Measurements from ENCODE around the gene ANKRD10.
"Not testable (repeated sequence)": the region's sequence is repeated elsewhere in the genome, so short reads cannot be mapped to it uniquely, and the experiment has no call there.

ANKRD10 gene

DNA sequence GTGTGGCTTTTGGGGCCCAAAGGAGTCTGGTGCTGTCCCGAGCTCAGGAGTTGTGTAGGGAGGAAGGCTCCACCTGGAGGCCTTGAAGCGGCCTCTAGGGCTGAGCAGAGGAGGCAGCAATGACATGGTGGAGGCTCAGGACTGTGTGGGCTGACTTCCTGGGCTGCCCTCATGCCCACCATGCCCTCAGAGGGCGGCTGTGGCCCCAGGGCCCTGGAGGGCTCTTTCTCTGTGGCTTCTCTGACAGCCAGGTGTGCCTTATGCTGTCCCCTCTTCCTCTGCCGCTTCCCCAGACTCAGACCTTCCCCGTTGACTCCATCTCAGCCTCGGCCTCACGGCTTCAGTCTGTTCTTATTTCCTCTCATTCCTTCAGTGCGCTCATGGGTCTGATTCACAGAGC lies 35.5 kb upstream of the ANKRD10 start:
- no peak for DNase-seq (ENCODE audit: low read depth)
- no peak overlapping the region for H3K4me3 ChIP-seq (ENCODE audit: low read length)
- TF ChIP-seq, protein P1, sequence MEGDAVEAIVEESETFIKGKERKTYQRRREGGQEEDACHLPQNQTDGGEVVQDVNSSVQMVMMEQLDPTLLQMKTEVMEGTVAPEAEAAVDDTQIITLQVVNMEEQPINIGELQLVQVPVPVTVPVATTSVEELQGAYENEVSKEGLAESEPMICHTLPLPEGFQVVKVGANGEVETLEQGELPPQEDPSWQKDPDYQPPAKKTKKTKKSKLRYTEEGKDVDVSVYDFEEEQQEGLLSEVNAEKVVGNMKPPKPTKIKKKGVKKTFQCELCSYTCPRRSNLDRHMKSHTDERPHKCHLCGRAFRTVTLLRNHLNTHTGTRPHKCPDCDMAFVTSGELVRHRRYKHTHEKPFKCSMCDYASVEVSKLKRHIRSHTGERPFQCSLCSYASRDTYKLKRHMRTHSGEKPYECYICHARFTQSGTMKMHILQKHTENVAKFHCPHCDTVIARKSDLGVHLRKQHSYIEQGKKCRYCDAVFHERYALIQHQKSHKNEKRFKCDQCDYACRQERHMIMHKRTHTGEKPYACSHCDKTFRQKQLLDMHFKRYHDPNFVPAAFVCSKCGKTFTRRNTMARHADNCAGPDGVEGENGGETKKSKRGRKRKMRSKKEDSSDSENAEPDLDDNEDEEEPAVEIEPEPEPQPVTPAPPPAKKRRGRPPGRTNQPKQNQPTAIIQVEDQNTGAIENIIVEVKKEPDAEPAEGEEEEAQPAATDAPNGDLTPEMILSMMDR (conservative IDR thresholded peaks at IDR 0.05; ENCODE audit: low read length): no peak

DNA sequence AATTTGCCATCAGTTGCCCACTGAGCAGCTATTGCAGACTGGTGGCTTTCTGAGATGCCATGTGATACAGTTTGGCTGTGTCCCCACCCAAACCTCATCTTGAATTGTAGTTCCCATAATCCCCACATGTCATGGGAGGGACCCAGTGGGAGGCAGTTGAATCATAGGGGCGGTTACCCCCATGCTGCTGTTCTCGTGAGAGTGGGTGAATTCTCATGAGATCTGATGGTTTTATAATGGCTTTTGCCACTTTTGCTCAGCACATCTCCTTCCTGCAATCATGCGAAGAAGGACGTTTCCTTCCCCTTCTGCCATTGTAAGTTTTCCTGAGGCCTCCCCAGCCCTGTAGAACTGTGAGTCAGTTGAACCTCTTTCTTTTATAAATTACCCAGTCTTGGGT lies 34.8 kb upstream of the ANKRD10 start:
- TF ChIP-seq, protein P1 (conservative IDR thresholded peaks at IDR 0.05; ENCODE audit: low read length): no peak
- H3K4me3 ChIP-seq (ENCODE audit: low read length): no peak overlapping the region
- DNase-seq (ENCODE audit: low read depth): no peak

DNA sequence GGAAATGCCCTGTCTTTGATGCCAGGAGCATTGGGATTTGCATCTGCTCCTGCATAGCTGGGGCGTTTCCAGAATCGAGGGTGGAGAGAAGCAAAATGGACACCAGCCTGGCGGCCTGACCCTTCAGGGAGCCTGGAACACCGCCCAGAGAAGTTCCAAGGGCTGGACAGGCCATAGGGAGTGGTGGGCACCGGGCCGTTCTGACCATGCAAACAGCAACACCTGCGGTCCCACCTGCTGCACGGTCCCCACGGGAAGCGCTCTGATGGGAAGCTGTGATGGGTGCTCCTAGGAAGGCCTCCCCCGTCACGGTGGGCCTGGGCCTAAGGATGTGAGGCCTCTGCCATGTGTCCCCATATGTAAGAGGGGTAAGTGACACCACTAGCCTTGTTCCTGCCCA lies 34.2 kb upstream of the ANKRD10 start:
- no peak overlapping the region for H3K4me3 ChIP-seq (ENCODE audit: low read length)
- no peak for DNase-seq (ENCODE audit: low read depth)
- TF ChIP-seq, protein P1 (conservative IDR thresholded peaks at IDR 0.05; ENCODE audit: low read length): no peak

DNA sequence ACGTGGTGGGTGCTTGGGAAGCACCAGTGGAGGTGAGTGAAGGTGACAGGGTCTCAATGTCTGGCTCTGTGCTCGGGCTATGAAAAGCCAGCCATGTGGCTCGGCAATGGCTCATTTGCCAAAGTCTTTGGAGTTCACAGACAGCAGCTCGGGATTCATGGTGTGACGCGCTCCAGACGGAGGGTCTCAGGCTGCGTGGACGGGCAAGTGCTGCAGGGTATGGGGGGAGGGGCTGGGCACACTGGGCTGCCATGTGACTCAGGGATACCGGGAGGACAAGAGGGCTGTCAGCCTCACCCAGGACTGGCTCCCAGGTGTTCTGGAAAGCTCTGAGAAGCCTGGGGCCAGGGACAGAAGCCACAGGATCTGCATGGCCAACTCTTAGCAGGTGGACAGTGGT lies 32.5 kb upstream of the ANKRD10 start:
- DNase-seq (ENCODE audit: low read depth); H3K4me3 ChIP-seq (ENCODE audit: low read length): not testable (repeated sequence)

DNA sequence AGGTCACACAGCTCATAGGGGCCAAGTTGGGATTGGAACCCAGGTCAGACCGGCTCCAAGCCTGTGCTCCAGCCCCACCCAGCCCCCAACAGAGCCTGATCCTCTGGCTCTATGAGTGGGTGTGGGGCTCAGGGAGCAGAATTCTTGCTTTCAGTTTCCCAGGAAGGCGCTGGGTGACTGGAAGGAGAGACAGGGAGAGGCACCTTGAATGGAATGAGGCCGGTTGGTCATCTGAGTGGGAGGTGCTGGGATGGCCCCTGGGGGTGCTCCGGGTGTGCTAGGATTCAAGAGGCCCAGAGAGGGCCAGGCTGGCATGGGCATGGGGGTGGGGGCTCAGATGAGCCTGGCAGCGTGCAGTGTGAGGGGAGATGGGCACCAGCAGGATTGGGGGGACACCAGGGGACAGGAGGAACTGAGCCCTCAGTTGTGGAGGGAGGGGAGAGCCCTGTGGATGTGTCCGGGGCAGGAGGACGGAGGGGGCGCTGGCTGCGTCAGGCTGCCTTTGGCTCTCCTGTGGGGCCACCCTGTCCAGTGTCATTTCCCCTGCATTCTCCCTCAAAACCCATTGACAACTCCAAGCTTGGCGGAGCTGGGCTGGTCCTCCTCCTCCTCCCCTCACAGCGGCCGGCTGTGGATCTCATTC lies 31.2 kb upstream of the ANKRD10 start:
- TF ChIP-seq, protein P1 (conservative IDR thresholded peaks at IDR 0.05; ENCODE audit: low read length): no peak
- no peak overlapping the region for H3K4me3 ChIP-seq (ENCODE audit: low read length)
- no peak for DNase-seq (ENCODE audit: low read depth)

DNA sequence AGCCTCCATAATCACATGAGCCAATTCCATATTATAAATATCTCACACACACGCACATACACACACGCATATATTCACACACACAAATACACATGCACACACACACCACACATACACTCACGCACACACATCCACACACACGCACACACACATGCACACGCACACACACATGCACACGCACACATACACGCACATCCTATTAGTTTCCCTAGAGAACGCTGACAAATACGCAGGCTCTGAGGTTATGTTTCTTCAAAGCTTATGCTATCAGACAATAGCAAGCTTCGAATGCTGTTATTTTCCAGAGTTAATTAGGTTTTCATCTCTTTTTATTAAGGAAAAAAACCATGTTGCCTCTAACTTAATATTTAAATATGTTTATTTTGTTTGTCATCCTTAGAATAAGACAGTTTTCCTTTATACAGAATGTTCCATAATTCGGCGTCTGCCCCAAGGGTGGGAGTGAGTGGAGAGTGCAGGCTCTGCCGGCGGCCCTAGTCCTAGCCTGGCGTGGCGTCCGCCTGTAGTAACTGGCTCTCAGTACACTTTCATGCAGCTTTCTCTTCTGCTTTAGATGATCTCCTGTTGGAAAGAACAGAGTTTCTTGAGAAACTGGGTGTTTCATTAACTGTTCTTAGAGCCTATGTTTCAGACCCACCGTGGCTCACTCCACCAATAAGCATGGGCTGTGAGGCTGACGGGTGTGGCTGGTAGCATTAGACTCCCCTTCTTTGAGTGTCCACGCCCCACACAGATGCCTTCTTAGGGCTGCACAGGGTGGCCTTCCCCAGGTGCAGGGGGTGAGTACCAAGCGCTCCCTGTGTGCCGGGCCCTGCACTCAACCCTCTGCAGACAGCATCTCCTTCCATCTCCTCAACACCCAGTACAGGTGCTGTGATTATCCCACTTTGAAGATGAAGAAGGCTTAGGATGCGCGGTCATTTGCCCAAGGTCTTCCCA lies 30.4 kb upstream of the ANKRD10 start:
- DNase-seq (ENCODE audit: low read depth): no peak
- TF ChIP-seq, protein P1 (conservative IDR thresholded peaks at IDR 0.05; ENCODE audit: low read length): no peak
- no peak overlapping the region for H3K4me3 ChIP-seq (ENCODE audit: low read length)

DNA sequence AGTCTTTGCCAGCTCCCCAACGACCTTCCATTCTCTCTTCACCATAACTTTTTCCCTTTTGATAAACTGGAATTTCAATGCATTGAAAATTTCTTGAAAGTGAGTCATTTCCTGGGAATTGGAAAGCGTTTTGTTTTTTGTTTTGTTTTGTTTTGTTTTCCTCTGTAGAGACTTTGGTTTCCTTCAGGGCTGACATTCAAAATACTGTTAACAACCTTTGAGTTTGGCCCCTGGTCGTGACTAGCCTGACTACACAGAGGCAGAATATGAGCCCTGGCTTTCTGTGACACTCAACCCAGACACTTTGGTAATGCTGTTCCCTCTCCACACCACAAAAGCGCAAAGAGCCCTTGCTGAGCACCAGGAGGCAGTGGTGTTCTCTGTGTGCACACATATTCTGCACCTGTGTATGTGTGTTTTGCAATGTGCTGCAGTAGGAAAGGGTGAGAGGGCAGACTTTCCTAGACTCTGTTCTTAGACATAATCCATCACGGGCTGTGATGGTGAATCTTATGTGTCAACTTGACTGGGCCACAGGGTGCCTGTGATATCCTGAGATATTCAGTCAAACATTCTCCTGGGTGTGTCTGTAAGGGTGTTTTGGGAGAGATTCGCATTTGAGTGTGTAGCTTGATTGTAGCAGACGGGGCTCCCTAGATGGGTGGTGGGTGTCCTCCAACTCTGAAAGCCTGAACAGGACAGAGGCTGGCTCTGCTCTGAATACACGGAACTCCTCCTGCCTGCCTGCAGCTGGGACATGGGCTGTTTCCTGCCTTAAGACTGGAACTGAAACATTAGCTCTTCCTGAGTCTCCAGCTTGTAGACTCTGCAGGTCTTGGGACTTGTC lies 29.5 kb upstream of the ANKRD10 start:
- no peak overlapping the region for H3K4me3 ChIP-seq (ENCODE audit: low read length)
- TF ChIP-seq, protein P1 (conservative IDR thresholded peaks at IDR 0.05; ENCODE audit: low read length): peak; percentile 86
- peak; percentile 67 for DNase-seq (ENCODE audit: low read depth)
